D721Med (cell line): Measurements from ENCODE around the gene TACSTD2.
"Not testable (repeated sequence)": the region's sequence is repeated elsewhere in the genome, so short reads cannot be mapped to it uniquely, and the experiment has no call there.

Experiments used
- DNase-seq: peaks from one replicate; pipeline ENCODE4 v3.0.0; 2011; ENCODE audit warnings: low spot score; ENCODE audit not compliant: insufficient read length
- FAIRE-seq: peaks from 2 replicates; lab custom pipeline; 2011; peaks lifted over from hg19 to GRCh38; lab: Jason Lieb, UNC
- TF ChIP-seq, protein P1 (sequence below): IDR thresholded peaks from 2 replicates; pipeline ENCODE4 v1.5.1; 2012; ENCODE audit warnings: mild to moderate bottlenecking, control low read depth; ENCODE audit not compliant: insufficient read depth; ENCODE audit errors: missing control alignments

The TACSTD2 gene

GRCh38 chr1:58619286-58620054 is 42.4 kb upstream of the TACSTD2 start:
- FAIRE-seq: no peak
- TF ChIP-seq, protein P1, sequence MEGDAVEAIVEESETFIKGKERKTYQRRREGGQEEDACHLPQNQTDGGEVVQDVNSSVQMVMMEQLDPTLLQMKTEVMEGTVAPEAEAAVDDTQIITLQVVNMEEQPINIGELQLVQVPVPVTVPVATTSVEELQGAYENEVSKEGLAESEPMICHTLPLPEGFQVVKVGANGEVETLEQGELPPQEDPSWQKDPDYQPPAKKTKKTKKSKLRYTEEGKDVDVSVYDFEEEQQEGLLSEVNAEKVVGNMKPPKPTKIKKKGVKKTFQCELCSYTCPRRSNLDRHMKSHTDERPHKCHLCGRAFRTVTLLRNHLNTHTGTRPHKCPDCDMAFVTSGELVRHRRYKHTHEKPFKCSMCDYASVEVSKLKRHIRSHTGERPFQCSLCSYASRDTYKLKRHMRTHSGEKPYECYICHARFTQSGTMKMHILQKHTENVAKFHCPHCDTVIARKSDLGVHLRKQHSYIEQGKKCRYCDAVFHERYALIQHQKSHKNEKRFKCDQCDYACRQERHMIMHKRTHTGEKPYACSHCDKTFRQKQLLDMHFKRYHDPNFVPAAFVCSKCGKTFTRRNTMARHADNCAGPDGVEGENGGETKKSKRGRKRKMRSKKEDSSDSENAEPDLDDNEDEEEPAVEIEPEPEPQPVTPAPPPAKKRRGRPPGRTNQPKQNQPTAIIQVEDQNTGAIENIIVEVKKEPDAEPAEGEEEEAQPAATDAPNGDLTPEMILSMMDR: no peak
- DNase-seq: no peak

DNA sequence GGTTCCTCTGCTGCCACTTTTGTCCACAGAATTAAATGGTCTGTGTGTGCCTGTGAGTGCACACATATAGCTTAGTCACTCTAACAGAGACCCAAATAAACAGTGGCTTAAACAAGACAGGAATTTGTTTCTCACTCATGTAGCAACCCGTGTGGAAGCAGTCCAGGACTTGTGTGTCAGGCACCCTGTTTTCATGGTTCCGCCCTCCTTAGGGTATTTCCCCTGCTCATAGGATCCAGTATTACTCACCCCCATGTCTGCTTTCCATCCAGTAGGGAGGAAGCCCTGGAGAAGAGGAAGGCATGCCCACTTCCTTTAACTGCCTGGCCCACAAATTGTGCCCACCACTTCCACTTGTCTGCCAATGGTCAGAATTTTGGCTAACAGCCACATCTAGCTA is 41.3 kb upstream of the TACSTD2 start:
- DNase-seq: no peak
- no peak for FAIRE-seq
- TF ChIP-seq, protein P1: no peak

DNA sequence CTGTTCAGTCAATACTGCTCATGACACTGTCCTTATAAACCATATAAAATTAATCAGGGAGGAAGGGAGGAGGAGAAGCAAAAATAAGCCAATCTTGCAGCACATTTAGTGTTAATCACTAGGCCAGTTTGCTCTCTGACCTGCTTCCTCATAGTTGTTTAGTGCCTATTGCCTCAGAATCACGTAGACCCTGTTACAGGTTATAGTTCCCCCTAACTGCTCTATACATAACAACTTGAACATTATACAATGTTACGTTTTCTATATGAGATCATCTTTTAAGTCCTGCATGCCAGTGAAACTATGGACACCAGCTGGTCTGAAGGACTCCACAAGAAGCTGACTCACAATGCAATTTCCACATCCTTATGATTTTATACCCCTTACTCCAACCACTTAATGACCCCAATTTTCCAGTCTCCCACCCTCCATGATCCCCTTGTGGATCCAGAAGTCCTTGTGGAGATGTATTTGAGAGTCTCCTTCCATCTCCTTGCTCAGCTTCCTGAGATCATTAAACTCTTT is 34.9 kb upstream of the TACSTD2 start:
- FAIRE-seq: no peak
- TF ChIP-seq, protein P1: no peak

DNA sequence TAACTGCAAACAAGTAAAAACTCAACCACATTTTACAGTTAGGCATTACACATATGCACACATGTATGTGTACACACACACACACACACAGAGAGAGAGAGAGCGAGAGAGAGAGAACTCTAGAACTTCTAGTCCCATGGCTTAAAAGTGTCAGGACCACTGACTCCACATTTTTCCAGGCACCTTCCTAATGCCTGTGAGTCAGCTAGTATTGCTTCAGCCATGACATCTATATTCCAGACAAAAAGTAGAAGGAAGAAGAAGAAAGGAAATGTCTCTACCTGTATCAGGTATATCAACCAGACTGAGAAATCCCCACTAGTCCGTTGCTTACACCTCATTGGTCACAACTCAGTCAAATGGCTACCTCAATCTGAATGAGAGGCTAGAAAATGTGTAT is 31.9 kb upstream of the TACSTD2 start:
- DNase-seq: no peak
- TF ChIP-seq, protein P1: no peak
- no peak for FAIRE-seq

More for the DNA sequence above, 34.9 kb upstream of the TACSTD2 start:
- no peak for DNase-seq

DNA sequence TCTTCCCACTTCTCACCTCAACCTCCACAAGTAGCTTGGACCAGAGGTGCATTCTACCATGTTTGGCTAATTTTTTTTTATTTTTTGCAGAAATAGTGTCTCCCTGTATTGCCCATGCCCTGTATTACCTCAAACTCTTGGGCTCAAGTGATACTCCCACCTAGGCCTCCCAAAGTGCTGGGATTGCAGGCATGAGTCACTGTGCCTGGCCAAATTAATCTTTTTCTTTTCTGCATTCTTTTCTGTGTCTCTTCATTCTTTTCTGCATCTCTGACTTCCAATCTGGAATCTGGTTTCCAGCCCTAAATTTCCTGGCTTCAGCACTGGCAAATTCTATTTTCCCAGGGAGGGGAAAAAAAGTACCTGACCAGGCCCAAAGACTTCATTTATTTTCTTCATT is 31.2 kb upstream of the TACSTD2 start:
- TF ChIP-seq, protein P1: no peak
- FAIRE-seq (no peak), DNase-seq (no peak)

DNA sequence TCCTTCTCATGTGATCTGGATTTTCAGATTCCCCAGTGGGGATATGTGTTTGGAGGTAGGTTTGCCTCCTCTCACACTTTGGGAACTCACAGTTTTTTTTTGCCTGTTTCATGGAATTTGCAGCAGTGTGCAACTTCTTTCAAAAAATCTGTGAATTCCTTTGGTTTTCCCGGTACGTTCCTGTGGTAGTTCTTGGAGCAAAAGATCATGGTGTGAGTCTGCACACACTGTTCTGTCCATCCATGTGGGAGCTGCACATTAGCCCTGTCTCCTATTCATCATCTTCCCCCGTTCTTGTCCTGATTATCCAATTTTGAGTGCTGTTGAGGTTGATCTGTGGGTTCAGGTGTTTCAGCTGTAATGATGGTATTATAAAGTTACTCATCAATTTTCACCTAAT is 30.3 kb upstream of the TACSTD2 start:
- DNase-seq (no peak), FAIRE-seq (no peak)
- TF ChIP-seq, protein P1: no peak

GRCh38 chr1:58601921-58602320 is 24.9 kb upstream of the TACSTD2 start:
- FAIRE-seq, DNase-seq: not testable (repeated sequence)
